SU-DHL-6 (cell line): ENCODE data around the gene EPHB2.

Experiments
- EZH2phosphoT487 ChIP-seq: fragments of 200-600 bp; sonication (generic), shearing (Covaris generic); conservative IDR thresholded peaks from 2 replicates; pipeline ENCODE4 v1.6.1; 2018; ENCODE audit warnings: mild to moderate bottlenecking, antibody characterized with exemption, low read length, moderate library complexity, mixed read lengths
- TF ChIP-seq, protein P1 (sequence below): fragments of 200-600 bp; sonication (generic); IDR thresholded peaks from one replicate; pipeline ENCODE4 v1.5.1; 2017; ENCODE audit warnings: antibody characterized with exemption, mild to moderate bottlenecking, low read length, moderate library complexity; ENCODE audit not compliant: insufficient read depth, poor library complexity, severe bottlenecking

DNA sequence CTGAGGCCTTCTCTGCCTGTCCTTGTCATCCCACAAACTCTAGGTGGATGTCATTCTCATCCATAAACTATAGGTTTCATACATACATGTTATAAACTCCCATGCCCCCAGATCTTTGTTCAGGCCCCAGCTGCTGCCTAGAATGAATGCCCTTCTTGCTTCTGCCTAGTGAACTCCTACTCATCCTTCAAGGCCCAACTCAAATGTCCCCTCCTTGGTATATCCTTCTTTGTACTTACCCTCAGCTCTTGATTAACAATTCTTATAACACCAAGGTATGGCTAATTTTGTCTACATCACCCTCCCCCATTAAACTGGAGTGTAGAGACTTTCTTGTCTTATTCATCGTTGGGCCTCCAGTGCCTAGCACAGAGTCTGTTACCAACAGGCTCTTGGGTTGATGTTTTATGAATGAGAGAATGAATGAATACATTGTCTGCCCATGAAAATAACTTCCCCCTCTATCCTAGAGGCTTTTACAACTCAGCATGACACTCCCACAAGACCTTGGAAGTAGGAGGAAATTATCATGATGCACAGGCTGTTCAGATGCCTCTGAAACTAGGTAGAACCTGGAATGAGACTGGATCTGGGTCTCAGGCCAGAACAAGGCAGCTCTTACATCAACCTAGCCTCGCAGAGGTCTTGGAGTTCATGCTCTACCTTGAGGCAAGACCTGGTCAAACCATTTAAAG, 26.9 kb downstream of the EPHB2 start:
- TF ChIP-seq, protein P1, sequence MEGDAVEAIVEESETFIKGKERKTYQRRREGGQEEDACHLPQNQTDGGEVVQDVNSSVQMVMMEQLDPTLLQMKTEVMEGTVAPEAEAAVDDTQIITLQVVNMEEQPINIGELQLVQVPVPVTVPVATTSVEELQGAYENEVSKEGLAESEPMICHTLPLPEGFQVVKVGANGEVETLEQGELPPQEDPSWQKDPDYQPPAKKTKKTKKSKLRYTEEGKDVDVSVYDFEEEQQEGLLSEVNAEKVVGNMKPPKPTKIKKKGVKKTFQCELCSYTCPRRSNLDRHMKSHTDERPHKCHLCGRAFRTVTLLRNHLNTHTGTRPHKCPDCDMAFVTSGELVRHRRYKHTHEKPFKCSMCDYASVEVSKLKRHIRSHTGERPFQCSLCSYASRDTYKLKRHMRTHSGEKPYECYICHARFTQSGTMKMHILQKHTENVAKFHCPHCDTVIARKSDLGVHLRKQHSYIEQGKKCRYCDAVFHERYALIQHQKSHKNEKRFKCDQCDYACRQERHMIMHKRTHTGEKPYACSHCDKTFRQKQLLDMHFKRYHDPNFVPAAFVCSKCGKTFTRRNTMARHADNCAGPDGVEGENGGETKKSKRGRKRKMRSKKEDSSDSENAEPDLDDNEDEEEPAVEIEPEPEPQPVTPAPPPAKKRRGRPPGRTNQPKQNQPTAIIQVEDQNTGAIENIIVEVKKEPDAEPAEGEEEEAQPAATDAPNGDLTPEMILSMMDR, result no peak
- TF ChIP-seq EZH2phosphoT487, result no peak
